Measurements from ENCODE around the gene CRTAC1. TPM values are rescaled to one million over a fixed set of nuclear protein-coding genes. Genes with fewer than 3 reads are reported as not detected.

Gene CRTAC1

GRCh38 chr10:97816609-97817008 is 213.8 kb downstream of the CRTAC1 start:
- no peak overlapping the region for H3K9ac ChIP-seq (ENCODE audit: low read length)
- H3K27me3 ChIP-seq (ENCODE audit: control insufficient read depth in 1 of 2, insufficient read depth in 1 of 2, low read length in 2 of 2): peaks cover 29 to 64% of the 10 kb centered on the region in 2 experiments
- H3K9me3 ChIP-seq (ENCODE audit: control insufficient read depth, low read length): no peaks in the 10 kb centered on the region
- H4K91ac ChIP-seq (ENCODE audit: low read length): no peak overlapping the region
- H3K27ac ChIP-seq (ENCODE audit: low read length, poor library complexity, severe bottlenecking): no peak overlapping the region
- H2BK12ac ChIP-seq (ENCODE audit: low read length in 2 of 2): no peak overlapping the region
- H3K23ac ChIP-seq (ENCODE audit: low read length in 2 of 2): no peak overlapping the region
- no peak overlapping the region for H2BK5ac ChIP-seq (ENCODE audit: low read depth, low read length, poor library complexity, severe bottlenecking)
- peaks cover 7% of the 10 kb centered on the region for H3K4me1 ChIP-seq (ENCODE audit: control insufficient read depth, insufficient read depth, low read depth, low read length)
- no peaks in the 10 kb centered on the region for H3K79me1 ChIP-seq (replicated peaks; ENCODE audit: low read length, poor library complexity, severe bottlenecking)
- no peak overlapping the region for H2AFZ ChIP-seq (ENCODE audit: low read depth, low read length)
- no peak overlapping the region for H4K8ac ChIP-seq (ENCODE audit: low read length)
- no peak overlapping the region for H2BK120ac ChIP-seq (ENCODE audit: low read depth, low read length)
- H2AK5ac ChIP-seq (ENCODE audit: low read length, severe bottlenecking): no peak overlapping the region
- no peak overlapping the region for H3K14ac ChIP-seq (ENCODE audit: low read length in 2 of 2)
- WGBS: 70% methylated on average over 2 of the region's 4 CpGs
- no peak for DNase-seq
- no peak overlapping the region for H3K18ac ChIP-seq (ENCODE audit: low read depth in 1 of 2, low read length in 2 of 2)
- no peak overlapping the region for H3K4ac ChIP-seq (ENCODE audit: low read depth in 1 of 2, low read length in 2 of 2)
- H3K4me3 ChIP-seq (ENCODE audit: insufficient read depth in 1 of 2, low read depth in 1 of 2, low read length in 2 of 2): no peak overlapping the region
- no peaks in the 10 kb centered on the region for H3K36me3 ChIP-seq (ENCODE audit: control insufficient read depth in 1 of 2, insufficient read depth in 2 of 2, low read depth in 1 of 2, low read length in 2 of 2)
- H3K4me2 ChIP-seq (ENCODE audit: low read length, poor library complexity, severe bottlenecking): no peak overlapping the region
- no peak overlapping the region for H2BK15ac ChIP-seq (ENCODE audit: low read depth, poor library complexity, severe bottlenecking)

Small RNAs within 50 kb of the gene (small RNA-seq; reads per million reads assigned to genes)
- not detected for gene AL355301.1 (ENCODE audit: low read depth)

Measured in mesenchymal stem cell (in vitro differentiated cells and primary cell).